CD4-positive, alpha-beta T cell treated with Interleukin-21 for 1 hour (primary cell): Measurements from ENCODE around the gene KAZN.

Experiments used
- DNase-seq: peaks from one replicate; pipeline ENCODE4 v3.0.0-alpha.2; 2020

Gene KAZN

DNA sequence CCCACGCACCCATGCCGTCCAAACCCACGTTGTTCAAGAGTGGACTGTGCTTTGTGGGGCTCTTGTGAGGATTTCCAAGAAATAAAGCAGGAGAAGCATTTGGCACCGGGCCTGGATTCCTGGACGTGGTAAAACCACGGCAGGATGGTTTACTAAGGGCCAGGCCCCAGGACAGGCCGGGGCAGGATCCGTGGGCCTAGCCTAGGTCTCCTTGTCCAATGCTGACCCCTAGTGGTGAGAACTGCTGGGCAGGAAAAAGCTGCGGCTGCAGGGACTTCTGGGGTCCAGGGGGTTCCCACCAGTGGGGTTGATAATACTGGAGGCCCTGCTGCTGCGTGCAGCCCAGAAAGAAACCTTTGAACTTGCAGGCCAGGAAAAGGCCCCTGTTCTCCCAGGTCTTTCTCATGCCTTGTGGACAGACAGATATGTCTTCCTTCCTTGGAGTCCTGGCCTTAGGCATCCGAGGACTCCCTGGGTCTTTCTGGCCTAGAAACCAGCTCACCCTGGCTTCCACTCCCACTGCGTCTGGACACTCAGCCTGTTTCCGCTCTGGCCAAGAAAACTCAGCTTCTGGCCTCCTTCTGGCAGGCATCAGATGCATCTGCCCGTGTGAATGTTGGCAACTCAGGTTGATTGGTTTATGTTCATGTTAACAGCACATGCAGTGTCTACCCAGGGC lies 448.1 kb downstream of the KAZN start:
- DNase-seq, result peak; percentile 36

GRCh38 chr1:15047237-15047636 lies 448.8 kb downstream of the KAZN start:
- no peak for DNase-seq

DNA sequence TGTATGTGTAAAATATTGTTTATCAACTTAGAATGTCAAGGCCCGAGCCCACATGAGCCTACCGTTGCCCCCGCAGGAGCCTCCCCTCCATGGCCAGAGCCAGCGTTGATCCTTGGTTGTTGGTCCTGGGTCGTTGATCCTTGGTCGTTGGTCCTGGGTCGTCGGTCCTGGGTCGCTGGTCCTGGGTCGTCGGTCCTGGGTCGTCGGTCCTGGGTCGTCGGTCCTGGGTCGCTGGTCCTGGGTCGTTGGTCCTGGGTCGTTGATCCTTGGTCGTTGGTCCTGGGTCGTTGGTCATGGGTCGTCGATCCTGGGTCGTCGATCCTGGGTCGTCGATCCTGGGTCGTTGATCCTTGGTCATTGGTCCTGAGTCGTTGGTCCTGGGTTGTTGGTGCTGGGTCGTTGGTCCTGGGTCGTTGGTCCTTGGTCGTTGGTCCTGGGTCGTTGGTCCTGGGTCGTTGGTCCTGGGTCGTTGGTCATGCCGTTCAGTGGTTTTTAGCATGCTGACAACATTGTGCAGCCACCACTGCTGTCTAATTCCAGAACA lies 450.0 kb downstream of the KAZN start:
- DNase-seq, result no peak

DNA sequence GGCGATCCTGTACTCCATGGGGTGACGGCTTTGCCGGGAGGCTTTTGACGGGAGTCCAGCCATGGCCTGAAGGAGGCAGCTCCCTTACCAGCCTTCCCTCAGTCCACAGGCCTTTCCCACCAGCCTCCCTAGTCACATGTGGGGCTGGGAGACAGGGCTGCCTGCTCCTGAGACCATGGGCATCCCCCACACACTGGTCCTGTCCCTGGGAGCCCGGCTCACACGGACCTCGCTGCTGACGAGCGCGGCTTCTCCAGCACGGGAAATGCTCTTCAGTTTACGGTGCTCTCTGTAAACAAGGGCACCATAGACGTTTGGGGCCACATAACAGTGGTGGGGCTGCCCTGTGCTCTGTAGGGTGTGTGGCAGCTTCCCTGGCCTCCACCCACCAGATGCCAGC lies 450.6 kb downstream of the KAZN start:
- no peak for DNase-seq

GRCh38 chr1:15051882-15052528 lies 453.5 kb downstream of the KAZN start:
- DNase-seq, result no peak

GRCh38 chr1:15053153-15053552 lies 454.7 kb downstream of the KAZN start:
- DNase-seq, result no peak

DNA sequence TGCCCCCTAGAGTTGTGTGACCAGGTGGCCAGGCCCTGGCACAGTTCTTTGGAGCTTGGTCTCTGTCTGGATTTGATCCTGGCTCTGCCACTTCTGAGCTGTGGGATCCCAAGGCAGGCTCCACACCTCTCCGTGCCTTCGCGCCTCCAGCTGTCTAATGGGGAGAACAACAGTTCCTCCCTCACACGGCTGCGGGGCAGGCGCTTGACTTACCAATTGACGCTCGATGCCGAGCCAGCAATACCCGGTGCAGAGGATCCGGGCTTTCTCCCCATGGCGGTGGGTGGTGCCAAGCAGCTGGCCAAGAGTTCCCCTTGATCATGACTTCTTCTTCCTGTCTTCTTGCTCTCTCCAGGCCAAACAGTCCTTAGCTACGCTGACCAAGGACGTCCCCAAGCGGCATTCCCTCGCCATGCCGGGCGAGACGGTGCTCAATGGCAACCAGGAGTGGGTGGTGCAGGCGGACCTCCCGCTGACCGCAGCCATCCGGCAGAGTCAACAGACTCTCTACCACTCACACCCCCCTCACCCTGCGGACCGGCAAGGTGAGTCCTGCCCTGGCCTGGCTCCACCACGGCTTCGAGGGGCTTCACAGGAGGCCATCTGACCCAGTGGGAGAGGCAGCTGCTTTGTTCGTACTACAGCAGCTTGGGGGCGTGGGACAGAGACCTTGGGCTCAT lies 457.4 kb downstream of the KAZN start:
- DNase-seq, result no peak

- DNase-seq, result no peak
Measured at GRCh38 chr1:15056515-15057285, 458.2 kb downstream of the KAZN start.

GRCh38 chr1:15057834-15058233 lies 459.3 kb downstream of the KAZN start:
- DNase-seq, result no peak

GRCh38 chr1:15058261-15058660 lies 459.8 kb downstream of the KAZN start:
- DNase-seq, result no peak

- DNase-seq, result no peak
Measured at GRCh38 chr1:15060104-15060503, 461.6 kb downstream of the KAZN start.

DNA sequence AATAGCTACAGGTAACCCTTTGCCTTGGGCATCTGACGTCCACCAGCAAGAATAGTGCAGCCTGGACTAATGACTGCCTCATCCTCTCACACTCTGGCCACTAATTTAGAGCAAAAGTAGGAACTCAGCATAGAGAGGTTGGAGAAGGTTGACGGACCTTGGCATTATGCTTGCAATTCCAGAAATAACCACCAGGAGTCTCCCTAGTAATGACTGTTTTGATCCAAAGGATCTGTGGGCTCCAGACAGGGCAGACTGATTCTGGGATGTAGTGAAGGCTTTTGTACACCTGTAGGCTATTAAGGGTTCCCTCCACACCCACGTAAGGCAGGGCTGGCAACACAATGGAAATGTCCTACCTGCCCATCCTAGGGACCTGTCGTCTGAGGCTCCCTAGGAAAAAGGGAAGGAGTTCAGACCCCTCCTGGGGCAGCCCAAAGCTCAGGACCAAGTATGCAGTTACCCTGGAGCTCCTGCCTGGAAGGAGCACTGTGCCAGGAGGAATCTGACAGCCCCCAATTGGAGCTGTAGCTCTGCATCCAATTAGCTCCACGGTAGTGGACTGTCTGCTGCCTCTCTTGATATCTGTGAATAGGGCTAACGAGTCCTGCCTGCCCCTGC lies 464.1 kb downstream of the KAZN start:
- DNase-seq, result no peak

- no peak for DNase-seq
Measured at GRCh38 chr1:15063346-15063745, 464.9 kb downstream of the KAZN start.

DNA sequence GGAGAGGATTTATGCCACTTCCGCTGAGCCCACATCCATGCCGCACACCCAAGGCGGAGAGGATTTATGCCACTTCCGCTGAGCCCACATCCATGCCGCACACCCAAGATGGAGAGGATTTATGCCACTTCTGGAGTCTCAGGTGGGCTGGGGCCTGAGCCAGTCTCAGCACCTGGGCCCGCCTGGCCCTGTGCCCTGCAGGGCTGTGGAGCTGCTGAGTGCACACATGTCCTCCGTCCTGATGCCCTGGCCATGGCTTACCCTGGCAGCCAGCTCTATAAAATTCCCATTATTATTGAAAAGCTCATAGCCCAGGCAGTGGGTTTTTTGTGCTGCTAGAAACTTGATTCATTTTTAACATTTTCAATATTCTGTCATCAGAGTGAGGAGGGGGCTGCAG lies 465.3 kb downstream of the KAZN start:
- no peak for DNase-seq

DNA sequence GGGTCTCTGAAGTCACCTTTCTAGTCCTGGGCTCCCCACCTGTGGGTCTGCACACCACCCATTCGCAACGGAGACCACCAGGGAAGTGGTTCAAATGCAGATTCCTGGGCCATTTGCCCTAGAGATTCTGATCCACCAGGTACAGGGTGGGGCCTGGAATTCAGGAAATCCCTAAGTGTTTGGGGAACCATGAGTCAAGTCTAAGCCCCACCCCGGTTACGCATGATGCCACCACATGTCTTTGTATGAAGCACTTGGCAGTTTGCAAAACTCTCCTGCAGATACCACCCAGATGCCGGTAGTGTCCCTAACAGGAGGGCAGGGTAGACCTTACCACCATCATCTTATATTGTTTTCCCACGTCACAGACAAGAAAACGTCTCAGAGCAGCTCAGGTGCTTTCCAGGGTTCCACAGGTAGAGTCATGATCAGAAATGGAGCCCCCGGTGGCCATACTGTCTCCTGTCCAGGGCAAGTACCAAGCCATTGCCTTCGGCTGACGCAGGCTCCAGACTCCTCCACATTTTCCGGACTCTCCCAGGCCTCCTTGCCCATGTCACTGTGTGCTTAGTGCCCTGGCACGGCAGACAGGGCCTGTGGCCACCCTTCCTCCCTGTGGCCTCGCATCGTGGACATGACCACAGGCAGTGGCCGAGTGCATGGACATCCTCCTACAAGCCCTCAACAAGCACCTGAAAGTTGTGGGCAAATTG lies 465.9 kb downstream of the KAZN start:
- no peak for DNase-seq

DNA sequence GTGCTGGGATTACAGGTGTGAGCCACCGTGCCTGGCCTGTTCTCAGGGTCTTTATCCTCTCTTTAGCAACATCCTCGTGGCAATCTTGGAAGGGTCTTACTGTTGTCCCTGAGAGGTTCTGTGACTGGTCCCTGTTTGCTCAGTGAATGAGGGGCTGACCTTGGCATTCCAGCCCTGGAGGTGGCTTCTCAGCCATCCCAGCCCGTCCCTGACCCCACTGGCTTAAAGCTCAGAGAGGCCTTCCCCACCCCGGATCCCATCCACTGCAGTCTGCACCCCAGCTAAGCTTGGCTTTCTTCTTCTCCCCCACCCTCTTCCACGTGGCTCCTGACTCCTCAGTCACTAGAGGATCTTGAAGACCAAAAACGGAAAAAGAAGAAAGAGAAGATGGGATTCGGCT lies 466.8 kb downstream of the KAZN start:
- no peak for DNase-seq

DNA sequence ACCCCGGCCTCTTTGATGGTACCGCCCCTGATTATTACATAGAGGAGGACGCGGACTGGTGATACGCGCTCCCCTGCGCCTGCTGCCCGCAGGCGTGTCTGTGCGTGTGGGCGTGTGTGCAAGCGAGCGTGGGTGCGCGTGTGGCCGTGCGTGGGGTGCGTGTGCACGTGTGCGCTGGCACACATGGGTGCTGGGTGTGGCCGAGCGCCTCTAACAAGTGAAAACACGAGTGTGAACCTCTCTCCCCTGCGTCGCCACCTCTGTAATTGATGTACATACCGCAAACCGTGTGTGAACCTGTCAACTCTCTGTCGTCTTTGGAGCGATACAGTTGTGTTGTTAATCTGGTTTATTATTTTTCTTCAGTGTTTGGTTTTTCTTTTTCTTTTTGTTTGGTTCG lies 467.3 kb downstream of the KAZN start:
- no peak for DNase-seq

DNA sequence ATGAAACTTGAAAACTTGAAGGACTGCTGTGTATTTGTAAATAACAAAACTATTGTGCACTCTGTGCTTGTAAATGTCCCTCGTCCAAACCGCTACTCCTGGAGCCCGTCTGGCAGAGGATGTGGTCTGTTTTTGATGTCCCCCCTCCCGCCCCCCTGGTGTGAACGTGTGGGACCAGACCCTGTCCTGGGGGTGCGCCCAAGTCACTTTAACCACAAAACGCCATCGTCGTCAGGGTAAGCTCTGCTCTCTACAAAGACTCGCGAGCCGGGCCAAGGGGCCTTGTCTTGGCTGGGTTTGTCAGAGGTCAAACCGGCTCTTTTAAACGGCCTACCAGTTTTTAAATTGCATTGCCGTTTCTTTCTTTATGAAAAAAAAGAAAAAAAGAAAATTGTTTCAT lies 467.7 kb downstream of the KAZN start:
- DNase-seq, result peak; percentile 13

DNA sequence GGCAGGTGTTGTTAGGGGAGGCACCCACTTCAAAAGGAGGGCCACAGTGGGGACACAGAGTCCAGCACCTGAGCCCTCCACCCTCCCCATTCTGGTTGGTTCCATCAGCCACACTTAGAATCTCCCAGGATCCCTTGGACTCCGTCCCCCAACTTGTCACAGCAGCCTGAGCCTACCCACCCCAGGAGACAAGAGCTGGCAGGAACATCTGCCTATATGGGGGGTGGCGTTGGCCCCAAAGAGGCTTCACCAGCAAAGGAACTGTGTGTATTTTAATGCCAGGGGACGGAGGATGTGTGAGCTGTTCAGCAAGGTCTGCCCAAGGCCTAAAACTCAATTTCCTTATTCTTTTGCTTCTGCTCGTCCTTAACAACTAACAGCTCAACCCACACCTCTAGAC lies 468.7 kb downstream of the KAZN start:
- DNase-seq, result no peak

DNA sequence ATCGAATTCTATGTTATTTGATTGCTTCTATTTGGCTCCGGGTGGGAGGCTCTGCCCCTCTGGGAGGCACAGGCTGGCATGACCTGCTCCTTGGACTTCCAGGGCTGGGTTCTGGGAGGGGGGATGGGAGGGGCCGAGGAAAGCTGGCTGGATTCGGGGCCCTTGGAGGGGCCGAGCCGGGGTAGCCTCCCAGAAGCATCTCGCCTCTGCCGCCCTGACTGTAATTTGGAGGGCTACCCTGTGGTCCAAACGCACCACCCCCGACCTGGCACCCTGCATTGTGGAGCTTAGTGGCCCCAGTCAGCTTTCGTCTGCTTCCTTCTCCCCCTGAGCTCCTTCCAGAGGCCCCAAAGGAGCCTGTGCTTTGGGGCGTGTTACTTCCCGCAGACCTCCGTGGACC lies 469.7 kb downstream of the KAZN start:
- no peak for DNase-seq

GRCh38 chr1:15068997-15069396 lies 470.5 kb downstream of the KAZN start:
- DNase-seq, result no peak

DNA sequence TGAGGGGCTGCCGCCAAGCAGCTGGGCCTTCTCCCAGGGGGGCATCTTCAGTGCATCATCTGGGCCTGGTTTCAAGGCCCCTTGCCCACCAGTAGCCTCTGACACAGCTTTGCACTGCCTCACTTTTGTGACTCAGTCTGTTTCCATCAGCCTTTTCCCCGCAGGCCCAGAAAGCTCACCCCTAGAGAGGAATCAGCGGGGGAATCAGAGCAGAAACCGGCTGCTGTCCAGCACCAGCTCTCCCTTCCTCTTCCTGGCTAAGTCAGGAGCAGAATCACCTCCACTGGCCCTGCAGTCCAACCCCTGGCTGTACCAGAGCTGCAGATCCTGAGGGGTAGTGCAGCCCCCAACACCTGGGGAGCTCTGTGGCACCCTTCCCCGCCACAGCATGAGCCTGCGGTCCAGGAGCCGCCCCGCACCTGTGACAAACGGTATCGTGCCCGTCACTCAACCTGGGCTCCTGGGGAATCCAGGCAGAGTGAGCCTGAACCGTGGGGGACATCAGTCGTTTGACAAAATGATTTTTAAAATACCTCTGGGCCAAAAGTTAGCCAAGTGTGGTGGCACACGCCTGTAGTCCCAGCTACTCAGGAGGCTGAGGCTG lies 471.8 kb downstream of the KAZN start:
- DNase-seq, result no peak
